B cell (primary cell): Measurements from ENCODE around the gene ITPR2. TPM values are rescaled to one million over a fixed set of nuclear protein-coding genes. Genes with fewer than 3 reads are reported as not detected.

Source experiments
- ATAC-seq: fragments of 200-7000 bp; cut with Tn5 transposase; one replicate; pipeline ENCODE4 v1.10.0; 2021; ENCODE audit warnings: low read depth, mild to moderate bottlenecking, moderate number of reproducible peaks, moderate library complexity
- CTCF ChIA-PET: fragments of 350-600 bp; sonication (Branson Sonifier 250); formaldehyde crosslinking; loops from one replicate; lab custom pipeline; 2021; ENCODE audit warnings: antibody characterized with exemption, inconsistent platforms; lab: Charles Lee
- POLR2A ChIA-PET: fragments of 350-600 bp; sonication (Branson Sonifier 250); formaldehyde crosslinking; loops from one replicate; lab custom pipeline; 2021; ENCODE audit warnings: antibody characterized with exemption; lab: Charles Lee
- DNase-seq: peaks from one replicate; pipeline ENCODE4 v3.0.0; 2013
- H2AFZ ChIP-seq: 2 replicates; pipeline ENCODE4 v1.6.1; 2012; ENCODE audit warnings: mild to moderate bottlenecking, low read depth, low read length; ENCODE audit not compliant: insufficient read depth, poor library complexity, severe bottlenecking
- H3K27ac ChIP-seq, 2 donors: 1 replicate in 1 of 2; 2 replicates in 1 of 2; pipeline ENCODE4 v1.5.1; 2012 to 2013; ENCODE audit warnings: low read length in 2 of 2, mild to moderate bottlenecking in 2 of 2, moderate library complexity in 1 of 2
- H3K27me3 ChIP-seq, 4 experiments: fragments of 200-600 bp in 1 of 4; sonication (generic) in 1 of 4; replicated peaks in 1 of 4; 1 replicate in 2 of 4; 2 replicates in 2 of 4; pipeline versions ENCODE4 v1.6.1 to v1.7.0; 2013 to 2016; ENCODE audit warnings: low read length in 3 of 4, mild to moderate bottlenecking in 2 of 4, mixed read lengths in 1 of 4, moderate library complexity in 1 of 4; ENCODE audit not compliant: insufficient read depth in 4 of 4, control insufficient read depth in 3 of 4; ENCODE audit errors: control extremely low read depth in 1 of 4
- H3K36me3 ChIP-seq, 2 experiments: replicated peaks in 1 of 2; 1 replicate in 1 of 2; 2 replicates in 1 of 2; pipeline versions ENCODE4 v1.6.1 to v1.7.1; 2013; ENCODE audit warnings: low read length in 1 of 2; ENCODE audit not compliant: insufficient read depth in 2 of 2, control insufficient read depth in 1 of 2; ENCODE audit errors: control extremely low read depth in 1 of 2, extremely low read depth in 1 of 2
- H3K4me1 ChIP-seq, 2 donors: fragments of 200-600 bp in 1 of 2; sonication (generic) in 1 of 2; 1 replicate in 1 of 2; 2 replicates in 1 of 2; pipeline versions ENCODE4 v1.5.1 to v1.6.1; 2013 to 2017; ENCODE audit warnings: low read length in 2 of 2; ENCODE audit not compliant: control insufficient read depth in 2 of 2, insufficient read depth in 2 of 2
- H3K4me2 ChIP-seq: replicated peaks from 2 replicates; pipeline ENCODE3; 2012; ENCODE audit warnings: mild to moderate bottlenecking, low read depth, low read length; ENCODE audit not compliant: poor library complexity, severe bottlenecking
- H3K4me3 ChIP-seq, 5 experiments: fragments of 200-600 bp in 1 of 5; sonication (generic) in 1 of 5; 1 replicate in 3 of 5; 2 replicates in 2 of 5; pipeline versions ENCODE4 v1.5.1 to v1.7.0; 2011 to 2016; ENCODE audit warnings: low read length in 4 of 5, mild to moderate bottlenecking in 4 of 5, low read depth in 2 of 5, control low read depth in 1 of 5, moderate library complexity in 1 of 5; ENCODE audit not compliant: insufficient read depth in 1 of 5; ENCODE audit errors: control extremely low read depth in 1 of 5, extremely low read depth in 1 of 5
- H3K79me2 ChIP-seq: fragments of 200-600 bp; sonication (generic); one replicate; pipeline ENCODE4 v1.6.0; 2016; ENCODE audit warnings: low read length; ENCODE audit not compliant: control insufficient read depth, insufficient read depth
- H3K9ac ChIP-seq: fragments of 200-600 bp; sonication (generic); 2 replicates; pipeline ENCODE4 v1.6.1; 2017; ENCODE audit warnings: mild to moderate bottlenecking, low read length, moderate library complexity
- H3K9me3 ChIP-seq, 3 donors: one replicate each; pipeline versions ENCODE4 v1.6.1 to v1.7.1; 2013; ENCODE audit warnings: low read length in 2 of 3; ENCODE audit not compliant: control insufficient read depth in 2 of 3, insufficient read depth in 1 of 3; ENCODE audit errors: control extremely low read depth in 1 of 3
- H4K20me1 ChIP-seq: 2 replicates; pipeline ENCODE4 v1.6.0; 2012; ENCODE audit warnings: mild to moderate bottlenecking, low read length; ENCODE audit not compliant: insufficient read depth, control insufficient read depth, poor library complexity, severe bottlenecking
- H3K27ac Mint-ChIP-seq: one replicate; pipeline ENCODE4 v1.8.0; 2021; ENCODE audit warnings: mixed read lengths
- H3K27me3 Mint-ChIP-seq: one replicate; pipeline ENCODE4 v1.8.0; 2021; ENCODE audit warnings: mixed read lengths
- H3K4me1 Mint-ChIP-seq: one replicate; pipeline ENCODE4 v1.8.0; 2021; ENCODE audit warnings: mixed read lengths
- H3K4me3 Mint-ChIP-seq: one replicate; pipeline ENCODE4 v1.8.0; 2021; ENCODE audit warnings: mixed read lengths
- H3K9me3 Mint-ChIP-seq: one replicate; pipeline ENCODE4 v1.8.0; 2022; ENCODE audit warnings: mixed read lengths; ENCODE audit not compliant: insufficient read depth
- EZH2 ChIP-seq: IDR thresholded peaks from 2 replicates; pipeline ENCODE4 v1.6.1; 2012; ENCODE audit warnings: borderline replicate concordance, low read depth, mild to moderate bottlenecking, moderate library complexity, low read length; ENCODE audit not compliant: insufficient read depth, poor library complexity, severe bottlenecking
- WGBS: methylation state at CpG from one replicate; pipeline ENCODE4 v1.1.5; 2013; ENCODE audit warnings: missing lambda C conversion rate; ENCODE audit not compliant: insufficient coverage; 5-methylcytosine and 5-hydroxymethylcytosine counted together
- intact Hi-C: fragments of 100-400 bp; cut with micrococcal nuclease; formaldehyde crosslinking; loops from one replicate; pipeline ENCODE4 v1.10.0; 2022
- polyA plus RNA-seq: library from polyadenylated mRNA; depleted of rRNA; stranded (reverse); fragments of >200 nt; gene quantifications from 2 replicates; pipeline ENCODE4 v1.2.3, GENCODE V29; 2012
- total RNA-seq, 2 donors: library from RNA; stranded (reverse); fragments of 120-200 nt in 1 of 2; gene quantifications; 1 replicate in 1 of 2; 2 replicates in 1 of 2; pipeline versions ENCODE4 v1.2.3 to v1.2.4, GENCODE V29; 2013 to 2022
- TF ChIP-seq, protein P1 (sequence below): fragments of 200-600 bp; IDR thresholded peaks from one replicate; pipeline ENCODE4 v1.8.0; 2022; ENCODE audit warnings: antibody characterized with exemption, mild to moderate bottlenecking

The ITPR2 gene
- total and polyA plus RNA-seq, 2 donors (not counting 1 experiment from before 2014, with no cell fraction given), result 4.3 to 113 TPM

DNA sequence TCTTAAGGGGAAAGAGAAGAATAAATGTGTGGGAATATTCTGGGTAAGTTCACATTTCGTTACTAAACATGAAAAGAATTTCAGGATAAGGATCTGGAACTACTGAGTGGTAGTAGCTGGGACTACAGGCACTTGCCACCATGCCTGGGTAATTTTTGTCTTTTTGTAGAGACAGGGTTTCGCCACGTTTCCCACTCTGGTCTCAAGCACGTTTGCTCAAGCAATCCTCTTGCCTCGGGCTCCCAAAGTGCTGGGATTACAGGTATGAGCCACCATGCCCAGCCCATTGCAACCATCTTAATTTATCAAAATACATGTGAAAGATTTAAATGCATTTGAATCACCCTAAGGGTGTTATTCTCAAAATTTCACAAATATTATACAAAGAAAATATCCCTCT is 26.4 kb downstream of the ITPR2 start:
- Histone ChIP-seq H3K27ac (no peak overlapping the region), H3K4me1 (peaks cover 0 to 4% of the 10 kb centered on the region in 2 donors), H3K79me2 (peaks cover 63% of the 10 kb centered on the region), H4K20me1 (peaks cover 24% of the 10 kb centered on the region), H3K27me3 (no peaks in the 10 kb centered on the region), H3K4me3 (no peak overlapping the region), H3K4me2 (no peak overlapping the region), H3K9ac (no peak overlapping the region), H3K36me3 (no peaks in the 10 kb centered on the region), H2AFZ (no peak overlapping the region), H3K9me3 (no peaks in the 10 kb centered on the region)
- Mint-ChIP-seq H3K27me3 (no peaks in the 10 kb centered on the region), H3K4me1 (peaks cover 18% of the 10 kb centered on the region), H3K9me3 (no peaks in the 10 kb centered on the region), H3K27ac (no peak overlapping the region), H3K4me3 (no peak overlapping the region)
- TF ChIP-seq, protein P1, sequence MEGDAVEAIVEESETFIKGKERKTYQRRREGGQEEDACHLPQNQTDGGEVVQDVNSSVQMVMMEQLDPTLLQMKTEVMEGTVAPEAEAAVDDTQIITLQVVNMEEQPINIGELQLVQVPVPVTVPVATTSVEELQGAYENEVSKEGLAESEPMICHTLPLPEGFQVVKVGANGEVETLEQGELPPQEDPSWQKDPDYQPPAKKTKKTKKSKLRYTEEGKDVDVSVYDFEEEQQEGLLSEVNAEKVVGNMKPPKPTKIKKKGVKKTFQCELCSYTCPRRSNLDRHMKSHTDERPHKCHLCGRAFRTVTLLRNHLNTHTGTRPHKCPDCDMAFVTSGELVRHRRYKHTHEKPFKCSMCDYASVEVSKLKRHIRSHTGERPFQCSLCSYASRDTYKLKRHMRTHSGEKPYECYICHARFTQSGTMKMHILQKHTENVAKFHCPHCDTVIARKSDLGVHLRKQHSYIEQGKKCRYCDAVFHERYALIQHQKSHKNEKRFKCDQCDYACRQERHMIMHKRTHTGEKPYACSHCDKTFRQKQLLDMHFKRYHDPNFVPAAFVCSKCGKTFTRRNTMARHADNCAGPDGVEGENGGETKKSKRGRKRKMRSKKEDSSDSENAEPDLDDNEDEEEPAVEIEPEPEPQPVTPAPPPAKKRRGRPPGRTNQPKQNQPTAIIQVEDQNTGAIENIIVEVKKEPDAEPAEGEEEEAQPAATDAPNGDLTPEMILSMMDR, result no peak
- TF ChIP-seq EZH2, result no peak
- ChIA-PET CTCF (no interaction called here), POLR2A (no interaction called here)
- ATAC-seq (no peak), DNase-seq (no peak)
- intact Hi-C loops, result no loop called here
- WGBS, result 100% methylated on average over 1 of the region's 5 CpGs

DNA sequence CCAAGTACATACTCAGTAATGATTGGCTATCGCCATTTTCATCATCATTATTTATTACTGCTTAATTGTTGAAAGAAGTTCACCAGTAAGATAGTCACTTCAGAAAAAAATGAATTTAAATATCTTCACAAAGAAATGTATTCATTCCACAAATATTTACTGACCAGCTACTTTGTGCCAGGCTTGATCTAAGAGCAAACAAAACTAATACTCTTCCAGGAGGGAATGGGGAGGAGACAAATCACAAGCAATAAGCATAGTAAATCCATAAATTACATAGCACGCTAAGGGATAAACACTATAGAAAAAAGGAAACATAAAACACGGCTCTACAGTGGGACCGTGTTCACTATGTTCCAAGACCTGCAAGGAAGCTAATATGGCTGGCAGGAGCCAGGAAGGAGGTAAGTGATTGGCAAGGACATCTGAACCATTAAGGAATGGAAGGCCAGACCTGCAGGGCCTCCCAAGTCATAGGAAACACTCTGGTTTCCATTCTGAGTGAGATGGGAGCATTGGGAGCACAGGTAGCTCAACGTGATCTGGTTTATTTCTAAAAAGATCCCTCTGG is 27.5 kb downstream of the ITPR2 start:
- Histone ChIP-seq H3K36me3 (peaks cover 0 to 1% of the 10 kb centered on the region in 2 experiments), H3K9me3 (peaks cover 0 to 3% (median 0%) of the 10 kb centered on the region in 3 donors), H3K9ac (no peak overlapping the region), H3K27me3 (no peaks in the 10 kb centered on the region), H3K27ac (no peak overlapping the region), H3K79me2 (peaks cover 70% of the 10 kb centered on the region), H3K4me3 (no peak overlapping the region), H2AFZ (no peak overlapping the region), H3K4me1 (peaks cover 0 to 4% of the 10 kb centered on the region in 2 donors), H3K4me2 (no peak overlapping the region), H4K20me1 (peaks cover 24% of the 10 kb centered on the region)
- Mint-ChIP-seq H3K4me3 (no peak overlapping the region), H3K4me1 (peaks cover 18% of the 10 kb centered on the region), H3K27ac (no peak overlapping the region), H3K27me3 (no peaks in the 10 kb centered on the region), H3K9me3 (no peaks in the 10 kb centered on the region)
- DNase-seq (no peak), ATAC-seq (no peak)
- WGBS, result 100% methylated on average over 1 of the region's 5 CpGs
- ChIA-PET CTCF (no interaction called here), POLR2A (no interaction called here)
- intact Hi-C loops, result no loop called here
- TF ChIP-seq, protein P1, result no peak
- no peak for TF ChIP-seq EZH2
